Measurements from ENCODE around the gene KCNT2.

GRCh38 chr1:196405839-196406238 is 202.4 kb downstream of the KCNT2 start:
- TF ChIP-seq, protein P1, sequence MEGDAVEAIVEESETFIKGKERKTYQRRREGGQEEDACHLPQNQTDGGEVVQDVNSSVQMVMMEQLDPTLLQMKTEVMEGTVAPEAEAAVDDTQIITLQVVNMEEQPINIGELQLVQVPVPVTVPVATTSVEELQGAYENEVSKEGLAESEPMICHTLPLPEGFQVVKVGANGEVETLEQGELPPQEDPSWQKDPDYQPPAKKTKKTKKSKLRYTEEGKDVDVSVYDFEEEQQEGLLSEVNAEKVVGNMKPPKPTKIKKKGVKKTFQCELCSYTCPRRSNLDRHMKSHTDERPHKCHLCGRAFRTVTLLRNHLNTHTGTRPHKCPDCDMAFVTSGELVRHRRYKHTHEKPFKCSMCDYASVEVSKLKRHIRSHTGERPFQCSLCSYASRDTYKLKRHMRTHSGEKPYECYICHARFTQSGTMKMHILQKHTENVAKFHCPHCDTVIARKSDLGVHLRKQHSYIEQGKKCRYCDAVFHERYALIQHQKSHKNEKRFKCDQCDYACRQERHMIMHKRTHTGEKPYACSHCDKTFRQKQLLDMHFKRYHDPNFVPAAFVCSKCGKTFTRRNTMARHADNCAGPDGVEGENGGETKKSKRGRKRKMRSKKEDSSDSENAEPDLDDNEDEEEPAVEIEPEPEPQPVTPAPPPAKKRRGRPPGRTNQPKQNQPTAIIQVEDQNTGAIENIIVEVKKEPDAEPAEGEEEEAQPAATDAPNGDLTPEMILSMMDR (IDR thresholded peaks at IDR 0.05): no peak
- TF ChIP-seq HDAC2 (IDR thresholded peaks at IDR 0.05): no peak
- TF ChIP-seq JUN (IDR thresholded peaks at IDR 0.05): no peak
- TF ChIP-seq TP53 (CRISPR knock-in tag; IDR thresholded peaks at IDR 0.05): no peak
- no peak for TF ChIP-seq POLR2A (IDR thresholded peaks at IDR 0.05; ENCODE audit: low read length)
- TF ChIP-seq RAD21 (conservative IDR thresholded peaks at IDR 0.05 in 1 of 2, IDR thresholded peaks at IDR 0.05 in 1 of 2): no peak
- TF ChIP-seq CHD2 (IDR thresholded peaks at IDR 0.05; ENCODE audit: low read length, partially characterized antibody): no peak
- no peak for TF ChIP-seq PBX3 (IDR thresholded peaks at IDR 0.05)
- TF ChIP-seq ESRRA (IDR thresholded peaks at IDR 0.05; ENCODE audit: borderline replicate concordance, low read length): no peak
- TF ChIP-seq SREBF2 (IDR thresholded peaks at IDR 0.05): no peak
- TF ChIP-seq EHMT2 (IDR thresholded peaks at IDR 0.05; ENCODE audit: low read depth): no peak
- TF ChIP-seq MAFK (IDR thresholded peaks at IDR 0.05; ENCODE audit: partially characterized antibody): no peak

Measured in A549 (cell line).